Subcutaneous abdominal adipose tissue (tissue), 5 donors: ENCODE data around the gene TP53TG5.

Experiments
- H3K27ac ChIP-seq: one replicate; pipeline ENCODE4 v1.7.0; 2013; ENCODE audit warnings: low read depth, mild to moderate bottlenecking, inconsistent platforms, low read length, moderate library complexity
- H3K27me3 ChIP-seq, 5 donors: one replicate each; pipeline ENCODE4 v1.7.0; 2013; ENCODE audit warnings: low read length in 5 of 5, inconsistent platforms in 1 of 5; ENCODE audit not compliant: control insufficient read depth in 5 of 5, insufficient read depth in 4 of 5
- H3K36me3 ChIP-seq, 5 donors: one replicate each; pipeline ENCODE4 v1.7.0; 2013; ENCODE audit warnings: low read length in 5 of 5; ENCODE audit not compliant: control insufficient read depth in 5 of 5, insufficient read depth in 5 of 5
- H3K4me1 ChIP-seq, 5 donors: one replicate each; pipeline ENCODE4 v1.7.0; 2013; ENCODE audit warnings: low read length in 5 of 5, mild to moderate bottlenecking in 3 of 5, moderate library complexity in 1 of 5; ENCODE audit not compliant: control insufficient read depth in 5 of 5, insufficient read depth in 5 of 5
- H3K4me3 ChIP-seq, 5 donors: one replicate each; pipeline ENCODE4 v1.7.0; 2013; ENCODE audit warnings: low read length in 5 of 5, low read depth in 1 of 5
- H3K9ac ChIP-seq, 5 donors: one replicate each; pipeline ENCODE4 v1.7.0; 2013; ENCODE audit warnings: low read length in 5 of 5, mild to moderate bottlenecking in 4 of 5, moderate library complexity in 3 of 5
- H3K9me3 ChIP-seq, 5 donors: one replicate each; pipeline ENCODE4 v1.7.0; 2013; ENCODE audit warnings: low read length in 5 of 5; ENCODE audit not compliant: control insufficient read depth in 5 of 5
- donor health status: healthy.
- donor health status: healthy.
- donor health status: healthy.
- donor health status: healthy.
- donor health status: healthy.

TP53TG5 gene

GRCh38 chr20:45347936-45348778, 30.0 kb downstream of the TP53TG5 start, which contains the start of gene SDC4:
SDC4 (minus strand) TSS chr20:45348424; CDS start chr20:45348384, 40 bp downstream.
- Histone ChIP-seq H3K4me3 (peak within 1 kb of the TSS; percentile 71 to 87 (median 79)), H3K27me3 (no peaks in the 10 kb centered on the region), H3K36me3 (no peaks in the 10 kb centered on the region), H3K4me1 (peaks cover 8 to 57% (median 47%) of the 10 kb centered on the region in 5 donors), H3K9ac (peak within 1 kb of the TSS; percentile 73 to 90 (median 77)), H3K9me3 (no peaks in the 10 kb centered on the region), H3K27ac (peak within 1 kb of the TSS; percentile 92)

DNA sequence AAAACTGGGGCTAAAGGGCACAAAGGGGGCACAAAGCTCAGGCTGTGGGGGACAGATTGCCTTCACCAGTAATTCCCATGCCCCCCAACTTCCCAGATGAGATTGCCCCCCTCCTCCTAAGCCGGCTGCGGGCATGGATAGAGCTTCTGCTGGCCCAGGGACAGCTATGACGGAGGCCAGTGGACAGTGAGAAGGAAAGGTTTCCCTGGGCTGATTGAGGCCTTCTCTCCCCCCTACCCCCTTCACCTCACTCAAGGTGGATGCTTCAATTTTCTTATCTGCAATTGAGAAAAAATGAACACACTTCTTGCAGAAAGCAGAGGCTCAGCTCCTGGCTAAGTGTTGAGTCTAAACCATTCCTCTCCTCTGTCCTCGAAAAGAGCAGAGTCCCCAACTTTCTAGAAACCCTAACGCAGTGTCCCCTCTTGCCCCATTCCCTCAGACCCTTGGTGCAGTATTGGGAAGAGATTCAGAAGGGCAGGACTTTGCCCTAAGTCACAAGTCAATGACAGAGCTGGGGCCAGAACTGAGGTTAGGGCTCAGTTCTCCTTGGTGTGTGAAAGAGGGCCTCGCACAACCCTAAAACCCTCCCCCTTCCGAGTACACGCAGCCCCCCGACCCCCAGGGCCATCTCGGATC, 30.7 kb downstream of the TP53TG5 start:
- Histone ChIP-seq H3K4me3 (peak overlapping the region; percentile 71 to 87 (median 79)), H3K4me1 (peaks cover 12 to 64% (median 55%) of the 10 kb centered on the region in 5 donors), H3K9me3 (no peaks in the 10 kb centered on the region), H3K9ac (peak overlapping the region; percentile 73 to 90 (median 77)), H3K27ac (peak overlapping the region; percentile 92), H3K36me3 (no peaks in the 10 kb centered on the region), H3K27me3 (no peaks in the 10 kb centered on the region)

- no peaks in the 10 kb centered on the region for H3K27me3 ChIP-seq
- H3K36me3 ChIP-seq: no peaks in the 10 kb centered on the region
- peak overlapping the region; percentile 71 to 87 (median 79) for H3K4me3 ChIP-seq
- H3K9ac ChIP-seq: peak overlapping the region in 4 of 5 donors; percentile 21 to 90 (median 79)
- peaks cover 15 to 70% (median 61%) of the 10 kb centered on the region in 5 donors for H3K4me1 ChIP-seq
- H3K9me3 ChIP-seq: no peaks in the 10 kb centered on the region
- peak overlapping the region; percentile 92 for H3K27ac ChIP-seq
Observed at GRCh38 chr20:45346851-45347250, 31.3 kb downstream of the TP53TG5 start.

- peaks cover 20 to 75% (median 64%) of the 10 kb centered on the region in 5 donors for H3K4me1 ChIP-seq
- H3K27ac ChIP-seq: peak overlapping the region; percentile 92
- peak overlapping the region in 2 of 5 donors; percentile 28 to 41 for H3K9ac ChIP-seq
- peak overlapping the region; percentile 0 to 87 (median 79) for H3K4me3 ChIP-seq
- H3K36me3 ChIP-seq: no peaks in the 10 kb centered on the region
- no peaks in the 10 kb centered on the region for H3K9me3 ChIP-seq
- H3K27me3 ChIP-seq: no peaks in the 10 kb centered on the region
Observed at GRCh38 chr20:45346291-45346718, 31.8 kb downstream of the TP53TG5 start.

GRCh38 chr20:45345104-45345936, 32.8 kb downstream of the TP53TG5 start:
- H3K9me3 ChIP-seq: no peaks in the 10 kb centered on the region
- peaks cover 20 to 77% (median 72%) of the 10 kb centered on the region in 5 donors for H3K4me1 ChIP-seq
- peak overlapping the region; percentile 19 to 59 (median 43) for H3K9ac ChIP-seq
- peaks cover 0 to 6% (median 4%) of the 10 kb centered on the region in 5 donors for H3K36me3 ChIP-seq
- H3K4me3 ChIP-seq: peak overlapping the region in 4 of 5 donors; percentile 4 to 86 (median 28)
- no peaks in the 10 kb centered on the region for H3K27me3 ChIP-seq
- peak overlapping the region; percentile 92 for H3K27ac ChIP-seq

DNA sequence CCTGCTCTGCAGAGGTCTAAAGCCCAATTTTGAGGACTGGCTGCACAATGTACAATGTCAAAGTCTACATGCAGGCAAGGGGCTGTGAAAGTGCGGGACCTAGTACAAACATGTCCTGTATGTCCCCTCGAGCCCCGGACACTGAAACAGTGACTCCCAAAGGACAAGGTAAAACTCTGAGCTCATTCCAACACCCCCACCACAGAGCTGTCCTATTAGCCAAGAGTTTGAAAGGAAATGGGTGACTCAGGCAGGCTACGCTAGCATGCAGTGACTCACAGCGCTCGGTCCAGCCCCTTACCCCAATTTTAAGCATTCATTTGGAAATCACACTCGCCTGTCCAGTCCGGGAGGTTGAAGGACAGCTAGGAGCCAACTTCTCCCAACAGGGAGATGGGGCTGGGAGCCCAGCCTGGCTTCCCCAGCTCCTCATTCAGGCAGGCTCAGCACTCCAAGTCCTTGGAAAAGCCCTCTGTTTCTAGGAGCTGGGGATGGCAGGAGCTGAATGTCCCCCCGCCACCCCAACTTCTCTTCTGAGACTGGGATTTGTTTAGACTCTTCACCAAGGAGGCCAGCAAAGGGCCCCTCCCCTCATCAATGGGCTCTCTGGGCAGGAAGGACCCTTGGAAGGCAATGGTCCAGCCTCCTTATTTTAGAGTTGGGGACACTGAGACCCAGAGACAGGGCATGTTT, 33.8 kb downstream of the TP53TG5 start:
- Histone ChIP-seq H3K9me3 (no peaks in the 10 kb centered on the region), H3K9ac (peak overlapping the region; percentile 42 to 73 (median 65)), H3K27me3 (no peaks in the 10 kb centered on the region), H3K27ac (peak overlapping the region; percentile 92), H3K4me3 (peak overlapping the region in 3 of 5 donors; percentile 0 to 39 (median 26)), H3K36me3 (peaks cover 0 to 10% (median 4%) of the 10 kb centered on the region in 5 donors), H3K4me1 (peaks cover 20 to 81% (median 72%) of the 10 kb centered on the region in 5 donors)

GRCh38 chr20:45343532-45344167, 34.5 kb downstream of the TP53TG5 start:
- Histone ChIP-seq H3K9me3 (no peaks in the 10 kb centered on the region), H3K9ac (peak overlapping the region in 4 of 5 donors; percentile 42 to 73 (median 56)), H3K27ac (peak overlapping the region; percentile 92), H3K4me1 (peaks cover 20 to 86% (median 76%) of the 10 kb centered on the region in 5 donors), H3K4me3 (peak overlapping the region in 3 of 5 donors; percentile 8 to 29 (median 19)), H3K27me3 (no peaks in the 10 kb centered on the region), H3K36me3 (peaks cover 0 to 10% (median 4%) of the 10 kb centered on the region in 5 donors)

- peaks cover 20 to 90% (median 81%) of the 10 kb centered on the region in 5 donors for H3K4me1 ChIP-seq
- H3K9ac ChIP-seq: peak overlapping the region in 4 of 5 donors; percentile 33 to 68 (median 42)
Observed at GRCh38 chr20:45342855-45343531, 35.1 kb downstream of the TP53TG5 start.

More at GRCh38 chr20:45342855-45343531, 35.1 kb downstream of the TP53TG5 start:
- Histone ChIP-seq H3K36me3 (peaks cover 0 to 10% (median 4%) of the 10 kb centered on the region in 5 donors), H3K27me3 (no peaks in the 10 kb centered on the region), H3K9me3 (no peaks in the 10 kb centered on the region), H3K27ac (peak overlapping the region; percentile 92), H3K4me3 (peak overlapping the region in 1 of 5 donors; percentile 3)
